DMS 273 treated with DMSO at 0.1 percent for 48 hours (cell line): ENCODE data around the gene VSTM4.

Experiments used
- DNase-seq: peaks from one replicate; lab custom pipeline; 2025; lab: John Stamatoyannopoulos, UW

VSTM4 gene

GRCh38 chr10:49040601-49041000 lies 74.7 kb downstream of the VSTM4 start:
- no peak for DNase-seq

GRCh38 chr10:49039409-49039808 lies 75.9 kb downstream of the VSTM4 start:
- no peak for DNase-seq

- DNase-seq, result no peak
Observed at GRCh38 chr10:49038711-49039110, 76.6 kb downstream of the VSTM4 start.

- no peak for DNase-seq
Observed at GRCh38 chr10:49037187-49037586, 78.1 kb downstream of the VSTM4 start.

GRCh38 chr10:49036638-49037037 lies 78.7 kb downstream of the VSTM4 start:
- no peak for DNase-seq

- DNase-seq, result no peak
Observed at GRCh38 chr10:49035920-49036319, 79.4 kb downstream of the VSTM4 start.

GRCh38 chr10:49034925-49035324 lies 80.4 kb downstream of the VSTM4 start:
- DNase-seq, result no peak

- DNase-seq, result no peak
Observed at GRCh38 chr10:49033939-49034338, 81.4 kb downstream of the VSTM4 start.

- DNase-seq, result no peak
Observed at GRCh38 chr10:49029666-49030065, 85.7 kb downstream of the VSTM4 start.

- DNase-seq, result no peak
Observed at GRCh38 chr10:49028639-49029038, 86.7 kb downstream of the VSTM4 start.

GRCh38 chr10:49025347-49025983 lies 89.9 kb downstream of the VSTM4 start:
- DNase-seq, result no peak

- DNase-seq, result no peak
Observed at GRCh38 chr10:49024484-49024883, 90.8 kb downstream of the VSTM4 start.

GRCh38 chr10:49023752-49024151 lies 91.6 kb downstream of the VSTM4 start:
- no peak for DNase-seq

GRCh38 chr10:49023071-49023470 lies 92.3 kb downstream of the VSTM4 start:
- no peak for DNase-seq

GRCh38 chr10:49021685-49022084 lies 93.6 kb downstream of the VSTM4 start:
- DNase-seq, result no peak

- DNase-seq, result no peak
Observed at GRCh38 chr10:49015700-49016099, 99.6 kb downstream of the VSTM4 start.

- DNase-seq, result no peak
Observed at GRCh38 chr10:49012603-49013002, 102.7 kb downstream of the VSTM4 start.

- no peak for DNase-seq
Observed at GRCh38 chr10:49011756-49012155, 103.6 kb downstream of the VSTM4 start.

- no peak for DNase-seq
Observed at GRCh38 chr10:49010865-49011264, 104.5 kb downstream of the VSTM4 start.

GRCh38 chr10:49010295-49010694 lies 105.0 kb downstream of the VSTM4 start:
- DNase-seq, result no peak

- no peak for DNase-seq
Observed at GRCh38 chr10:49009199-49009979, 105.9 kb downstream of the VSTM4 start.

- DNase-seq, result no peak
Observed at GRCh38 chr10:49008505-49009198, 106.7 kb downstream of the VSTM4 start.

- DNase-seq, result no peak
Observed at GRCh38 chr10:49008091-49008490, 107.2 kb downstream of the VSTM4 start.
